Naive B cell (primary cell): ENCODE data around the gene BNIP5. TPM values are rescaled to one million over a fixed set of nuclear protein-coding genes. Genes with fewer than 3 reads are reported as not detected.
"Not testable (repeated sequence)": the region's sequence is repeated elsewhere in the genome, so short reads cannot be mapped to it uniquely, and the experiment has no call there.

Experiments
- ATAC-seq, 2 donors: fragments of 150-1000 bp; cut with Tn5 transposase; 2 replicates each; pipeline ENCODE4 v1.10.0; 2021; ENCODE audit warnings: low read depth in 2 of 2, mild to moderate bottlenecking in 2 of 2, moderate library complexity in 2 of 2
- DNase-seq: peaks from one replicate; pipeline ENCODE4 v3.0.0; 2022
- H3K27ac Mint-ChIP-seq, 6 donors: one replicate each; pipeline ENCODE4 v1.8.0; 2020 to 2022; ENCODE audit warnings: mild to moderate bottlenecking in 6 of 6, mixed read lengths in 6 of 6, moderate library complexity in 5 of 6, inconsistent platforms in 2 of 6
- H3K27me3 Mint-ChIP-seq, 3 donors: one replicate each; pipeline ENCODE4 v1.8.0; 2021 to 2022; ENCODE audit warnings: mixed read lengths in 3 of 3, mild to moderate bottlenecking in 1 of 3
- H3K36me3 Mint-ChIP-seq, 2 donors: one replicate each; pipeline ENCODE4 v1.8.0; 2020 to 2022; ENCODE audit warnings: mixed read lengths in 2 of 2, inconsistent platforms in 1 of 2, mild to moderate bottlenecking in 1 of 2
- H3K4me1 Mint-ChIP-seq, 3 donors: one replicate each; pipeline ENCODE4 v1.8.0; 2020 to 2022; ENCODE audit warnings: mixed read lengths in 3 of 3, inconsistent platforms in 1 of 3, mild to moderate bottlenecking in 1 of 3, moderate library complexity in 1 of 3
- H3K4me3 Mint-ChIP-seq, 8 donors: one replicate each; pipeline ENCODE4 v1.8.0; 2020 to 2022; ENCODE audit warnings: mild to moderate bottlenecking in 8 of 8, mixed read lengths in 8 of 8, moderate library complexity in 8 of 8, inconsistent platforms in 2 of 8
- H3K9me3 Mint-ChIP-seq, 7 donors: one replicate each; pipeline ENCODE4 v1.8.0; 2020 to 2022; ENCODE audit warnings: mixed read lengths in 7 of 7, mild to moderate bottlenecking in 5 of 7, inconsistent platforms in 2 of 7, moderate library complexity in 1 of 7
- polyA plus RNA-seq, 6 donors: library from polyadenylated mRNA; unstranded; fragments of 300-500 nt; fragmentation: Illumina TruSeq; gene quantifications; one replicate each; pipeline ENCODE4 v1.2.3, GENCODE V29; 2021; ENCODE audit warnings: low read depth in 6 of 6

BNIP5 gene
- polyA plus RNA-seq, 6 donors from 2014 or later, result not detected

- Mint-ChIP-seq H3K9me3 (peaks cover 0 to under 1% (median 0%) of the 10 kb centered on the region in 7 donors), H3K27ac (no peak overlapping the region), H3K27me3 (peaks cover 0 to 10% (median 0%) of the 10 kb centered on the region in 3 donors), H3K36me3 (no peaks in the 10 kb centered on the region), H3K4me3 (no peak overlapping the region), H3K4me1 (no peaks in the 10 kb centered on the region)
- ATAC-seq (no peak), DNase-seq (no peak)
These were observed 10.9 kb upstream of the BNIP5 start for GRCh38 chr6:36347621-36348020.

GRCh38 chr6:36346486-36347273 is 10.0 kb upstream of the BNIP5 start:
- H3K36me3 Mint-ChIP-seq, result no peaks in the 10 kb centered on the region
- H3K4me1 Mint-ChIP-seq, result no peaks in the 10 kb centered on the region
- no peaks in the 10 kb centered on the region for H3K9me3 Mint-ChIP-seq
- H3K27ac Mint-ChIP-seq, result peak overlapping the region in 2 of 6 donors; percentile 66 to 81
- H3K27me3 Mint-ChIP-seq, result peaks cover 0 to 10% (median 0%) of the 10 kb centered on the region in 3 donors
- DNase-seq (no peak), ATAC-seq (no peak)
- H3K4me3 Mint-ChIP-seq, result no peak overlapping the region

GRCh38 chr6:36345681-36346466 is 9.2 kb upstream of the BNIP5 start:
- DNase-seq (no peak), ATAC-seq (no peak)
- Mint-ChIP-seq H3K27me3 (peaks cover 2 to 11% (median 3%) of the 10 kb centered on the region in 3 donors), H3K36me3 (no peaks in the 10 kb centered on the region), H3K9me3 (no peaks in the 10 kb centered on the region), H3K4me3 (no peak overlapping the region), H3K4me1 (peaks cover 1 to 4% (median 2%) of the 10 kb centered on the region in 3 donors), H3K27ac (peak overlapping the region in 2 of 6 donors; percentile 54 to 66)

GRCh38 chr6:36343109-36343680 is 6.5 kb upstream of the BNIP5 start:
- ATAC-seq (no peak), DNase-seq (no peak)
- Mint-ChIP-seq H3K4me1 (peaks cover 3 to 24% (median 9%) of the 10 kb centered on the region in 3 donors), H3K9me3 (no peaks in the 10 kb centered on the region), H3K36me3 (no peaks in the 10 kb centered on the region), H3K27ac (no peak overlapping the region), H3K4me3 (no peak overlapping the region), H3K27me3 (peaks cover 6 to 8% (median 7%) of the 10 kb centered on the region in 3 donors)

- Mint-ChIP-seq H3K9me3 (no peaks in the 10 kb centered on the region), H3K4me3 (peak overlapping the region; percentile 53 to 91 (median 82)), H3K4me1 (peaks cover 9 to 47% (median 25%) of the 10 kb centered on the region in 3 donors), H3K36me3 (no peaks in the 10 kb centered on the region), H3K27me3 (peaks cover 6 to 15% (median 7%) of the 10 kb centered on the region in 3 donors), H3K27ac (peak overlapping the region in 5 of 6 donors; percentile 35 to 83 (median 64))
- ATAC-seq, result peak; percentile 56 to 67
- DNase-seq, result peak; percentile 60
These were observed 4.1 kb upstream of the BNIP5 start for GRCh38 chr6:36340618-36341454.

- H3K27me3 Mint-ChIP-seq, result peaks cover 9 to 20% (median 9%) of the 10 kb centered on the region in 3 donors
- no peak for ATAC-seq
- no peaks in the 10 kb centered on the region for H3K9me3 Mint-ChIP-seq
- H3K36me3 Mint-ChIP-seq, result no peaks in the 10 kb centered on the region
- no peak for DNase-seq
- H3K4me3 Mint-ChIP-seq, result peak overlapping the region in 3 of 8 donors; percentile 65 to 83 (median 75)
- H3K27ac Mint-ChIP-seq, result peak overlapping the region in 2 of 6 donors; percentile 64 to 67
- peaks cover 10 to 52% (median 27%) of the 10 kb centered on the region in 3 donors for H3K4me1 Mint-ChIP-seq
These were observed 3.6 kb upstream of the BNIP5 start for GRCh38 chr6:36340306-36340617.

- no peak for DNase-seq
- Mint-ChIP-seq H3K27me3 (peaks cover 20% of the 10 kb centered on the region in 3 donors), H3K9me3 (no peaks in the 10 kb centered on the region), H3K36me3 (no peaks in the 10 kb centered on the region), H3K4me1 (peaks cover 20 to 61% (median 38%) of the 10 kb centered on the region in 3 donors), H3K27ac (peak overlapping the region in 1 of 6 donors; percentile 32), H3K4me3 (no peak overlapping the region)
- ATAC-seq, result no peak
These were observed 2.5 kb upstream of the BNIP5 start for GRCh38 chr6:36339146-36339545.

GRCh38 chr6:36338223-36338622 is 1.5 kb upstream of the BNIP5 start:
- not testable (repeated sequence) for H3K36me3 Mint-ChIP-seq, ATAC-seq, H3K4me3 Mint-ChIP-seq, H3K9me3 Mint-ChIP-seq, DNase-seq
- Mint-ChIP-seq H3K27ac (peak overlapping the region in 1 of 6 donors; percentile 42), H3K27me3 (peaks cover 20 to 24% (median 23%) of the 10 kb centered on the region in 3 donors), H3K4me1 (peaks cover 20 to 61% (median 40%) of the 10 kb centered on the region in 3 donors)

GRCh38 chr6:36337814-36338213 is 1.1 kb upstream of the BNIP5 start:
- DNase-seq, result no peak
- H3K27ac Mint-ChIP-seq, result peak overlapping the region in 1 of 6 donors; percentile 42
- no peak overlapping the region for H3K4me3 Mint-ChIP-seq
- ATAC-seq, result no peak
- H3K9me3 Mint-ChIP-seq, result no peaks in the 10 kb centered on the region
- H3K4me1 Mint-ChIP-seq, result peaks cover 20 to 61% (median 40%) of the 10 kb centered on the region in 3 donors
- H3K27me3 Mint-ChIP-seq, result peaks cover 15 to 28% (median 23%) of the 10 kb centered on the region in 3 donors
- H3K36me3 Mint-ChIP-seq, result no peaks in the 10 kb centered on the region

GRCh38 chr6:36336208-36336710 is 429 bp downstream of the BNIP5 start:
- Mint-ChIP-seq H3K27me3 (peaks cover 21 to 36% (median 23%) of the 10 kb centered on the region in 3 donors), H3K36me3 (no peaks in the 10 kb centered on the region), H3K9me3 (no peaks in the 10 kb centered on the region), H3K4me1 (peaks cover 20 to 61% (median 40%) of the 10 kb centered on the region in 3 donors), H3K4me3 (peak overlapping the region in 2 of 8 donors; percentile 13 to 37), H3K27ac (peak overlapping the region in 3 of 6 donors; percentile 12 to 82 (median 47))
- ATAC-seq, result no peak
- DNase-seq, result no peak

- H3K4me1 Mint-ChIP-seq, result peaks cover 17 to 55% (median 36%) of the 10 kb centered on the region in 3 donors
- DNase-seq (no peak), ATAC-seq (no peak)
- no peaks in the 10 kb centered on the region for H3K9me3 Mint-ChIP-seq
- peak overlapping the region in 4 of 6 donors; percentile 12 to 51 (median 38) for H3K27ac Mint-ChIP-seq
- peaks cover 17 to 31% (median 19%) of the 10 kb centered on the region in 3 donors for H3K27me3 Mint-ChIP-seq
- H3K4me3 Mint-ChIP-seq, result peak overlapping the region in 1 of 8 donors; percentile 10
- no peaks in the 10 kb centered on the region for H3K36me3 Mint-ChIP-seq
These were observed 1.1 kb downstream of the BNIP5 start for GRCh38 chr6:36335465-36336207.
